ENCODE results near the gene ARSG.

GRCh38 chr17:68302066-68302564 lies 10.8 kb downstream of the ARSG start:
- TF ChIP-seq CTCF (IDR thresholded peaks at IDR 0.05): no peak
- TF ChIP-seq POLR2A (IDR thresholded peaks at IDR 0.05): no peak
